Heart left ventricle (tissue), 13 donors: ENCODE data around the gene PARP8.

Experiments used
- CTCF ChIP-seq, 12 donors: fragments of 200-600 bp; sonication (generic) in 4 of 12; IDR thresholded peaks; one replicate each; pipeline versions ENCODE4 v1.5.0 to v1.8.0; 2018 to 2022; ENCODE audit warnings: antibody characterized with exemption in 12 of 12, mild to moderate bottlenecking in 5 of 12
- POLR2A ChIP-seq, 2 donors: fragments of 450-650 bp; IDR thresholded peaks; one replicate each; pipeline ENCODE4 v1.6.1; 2017; ENCODE audit warnings: antibody characterized with exemption in 2 of 2, mild to moderate bottlenecking in 2 of 2, moderate library complexity in 2 of 2
- donor health status: ischemic (EF 13 %, LVEDD 7.1; RV severe dilation, severe dysfunction).
- donor health status: DM: no; HTN: yes; CAD: no.
- donor health status: DM: no; HTN: no; CAD: no.
- donor health status: ischemic (EF 25% LVEDD 6.9; RV normal size, moderate dysfunction).
- donor health status: ischemic (EF 25% LVEDD 5.7; RV mildly dilated, moderate dysfunction).
- donor health status: ischemic (EF 35%, LVEDD 5.7; RV mildly dilated, moderate dysfunction).
- donor health status: nonischemic (EF 11% LVEDD 7.7; RV severe dilation, severe dysfunction).
- donor health status: DM: yes; HTN: yes; CAD: no.
- donor health status: PGD.
- donor health status: ischemic (EF 29% LVEDD 5.4; RV normal size, mild dysfunction).
- donor health status: nonischemic (EF 23%, LVEDD 6.1; RV moderate dilation, normal function).

- TF ChIP-seq CTCF (IDR thresholded peaks at IDR 0.05) = no peak
- no peak for TF ChIP-seq POLR2A (IDR thresholded peaks at IDR 0.05)
Measured at GRCh38 chr5:50886657-50887345, 220.4 kb downstream of the PARP8 start.
